Ascending aorta (tissue), 2 donors: Measurements from ENCODE around the gene NPDC1. TPM values are rescaled to one million over a fixed set of nuclear protein-coding genes. Genes with fewer than 3 reads are reported as not detected.

Experiments used
- DNase-seq, 2 donors: peaks; one replicate each; pipeline ENCODE4 v3.0.0-alpha.2; 2019; ENCODE audit warnings: low spot score in 2 of 2
- H3K27ac ChIP-seq, 2 donors: fragments of 200-600 bp; sonication (generic); one replicate each; pipeline ENCODE4 v1.5.1; 2016 to 2017; ENCODE audit warnings: mild to moderate bottlenecking in 1 of 2
- H3K27me3 ChIP-seq: fragments of 200-600 bp; sonication (generic); one replicate; pipeline ENCODE4 v1.5.1; 2017
- H3K36me3 ChIP-seq, 2 donors: fragments of 200-600 bp; sonication (generic); one replicate each; pipeline ENCODE4 v1.5.1; 2016
- H3K4me1 ChIP-seq, 2 donors: fragments of 200-600 bp; sonication (generic); one replicate each; pipeline ENCODE4 v1.5.1; 2016 to 2017; ENCODE audit warnings: mild to moderate bottlenecking in 1 of 2
- H3K4me3 ChIP-seq, 2 donors: fragments of 200-600 bp; sonication (generic); one replicate each; pipeline ENCODE4 v1.5.1; 2016 to 2017; ENCODE audit warnings: mild to moderate bottlenecking in 1 of 2
- H3K9me3 ChIP-seq, 2 donors: fragments of 200-600 bp; sonication (generic); one replicate each; pipeline ENCODE4 v1.5.1; 2016
- intact Hi-C: fragments of 100-400 bp; cut with DNase I; formaldehyde crosslinking; loops from one replicate; pipeline ENCODE4 v1.15.1; 2023
- total RNA-seq: library from RNA; depleted of rRNA; stranded (reverse); fragments of >200 nt; gene quantifications from one replicate; pipeline ENCODE4 v1.1.0, GENCODE V29; 2016
- TF ChIP-seq, protein P1 (sequence below), 3 experiments: fragments of 200-600 bp in 2 of 3; fragments of 450-650 bp in 1 of 3; sonication (generic) in 2 of 3; IDR thresholded peaks; one replicate each; pipeline ENCODE4 v1.5.1; 2016 to 2019; ENCODE audit warnings: antibody characterized with exemption in 3 of 3, mild to moderate bottlenecking in 1 of 3, moderate library complexity in 1 of 3

NPDC1 gene, protein sequence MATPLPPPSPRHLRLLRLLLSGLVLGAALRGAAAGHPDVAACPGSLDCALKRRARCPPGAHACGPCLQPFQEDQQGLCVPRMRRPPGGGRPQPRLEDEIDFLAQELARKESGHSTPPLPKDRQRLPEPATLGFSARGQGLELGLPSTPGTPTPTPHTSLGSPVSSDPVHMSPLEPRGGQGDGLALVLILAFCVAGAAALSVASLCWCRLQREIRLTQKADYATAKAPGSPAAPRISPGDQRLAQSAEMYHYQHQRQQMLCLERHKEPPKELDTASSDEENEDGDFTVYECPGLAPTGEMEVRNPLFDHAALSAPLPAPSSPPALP
- total RNA-seq: 579 TPM

DNA sequence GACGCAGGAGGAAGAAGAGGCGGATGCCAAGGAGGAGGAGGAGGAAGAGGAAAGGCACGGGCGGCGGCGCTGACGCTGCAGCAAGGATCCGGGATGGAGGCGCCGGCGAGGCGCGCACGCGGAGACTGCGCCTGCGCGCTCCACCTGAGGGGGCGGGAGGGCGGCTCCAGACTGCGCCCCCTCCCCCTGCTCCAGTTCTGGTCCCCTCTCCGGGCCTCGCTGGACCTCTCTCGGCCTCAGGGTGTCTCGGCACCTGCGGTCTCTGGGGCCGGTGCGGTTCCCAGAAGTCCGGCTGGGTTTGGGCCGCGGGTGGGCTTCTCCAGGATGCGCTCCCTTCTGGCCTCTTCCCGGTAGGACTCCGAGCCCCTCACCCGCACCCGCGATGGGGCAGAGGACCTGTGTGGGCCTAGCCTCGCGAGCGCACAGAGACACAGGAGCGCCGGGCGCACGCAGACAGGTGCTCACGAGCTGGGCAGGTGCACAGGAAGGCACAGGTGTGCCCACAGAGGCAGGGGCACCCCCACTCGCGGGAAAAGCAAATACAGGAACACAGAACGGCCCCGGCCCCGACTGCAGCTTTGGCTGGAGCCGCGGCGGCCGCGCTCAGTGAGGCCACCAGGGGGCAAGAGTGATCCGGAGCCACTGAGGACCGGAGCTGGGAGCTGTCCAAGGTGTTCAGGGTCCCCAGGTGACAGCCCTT is at the start of gene NPDC1:
Gene NPDC1 (minus strand): TSS at position 90 of the 700 bp plus-strand sequence. CDS start 188 bp downstream, outside the sequence.
- peak within 1 kb of the TSS; percentile 29 to 49 for H3K27ac ChIP-seq
- peaks cover 18% of the 10 kb centered on the region for H3K27me3 ChIP-seq
- H3K36me3 ChIP-seq: peaks cover 0 to 3% of the 10 kb centered on the region in 2 donors
- H3K4me3 ChIP-seq: peak within 1 kb of the TSS; percentile 72 to 81
- peak in 1 of 2 donors; percentile 87 for DNase-seq
- intact Hi-C loops: loop anchor here (2.0 kb wide), 1 partner anchor 19 kb away; no protein-coding TSS in a partner anchor
- H3K4me1 ChIP-seq: peaks cover 5 to 20% of the 10 kb centered on the region in 2 donors
- no peaks in the 10 kb centered on the region for H3K9me3 ChIP-seq
- TF ChIP-seq, protein P1, sequence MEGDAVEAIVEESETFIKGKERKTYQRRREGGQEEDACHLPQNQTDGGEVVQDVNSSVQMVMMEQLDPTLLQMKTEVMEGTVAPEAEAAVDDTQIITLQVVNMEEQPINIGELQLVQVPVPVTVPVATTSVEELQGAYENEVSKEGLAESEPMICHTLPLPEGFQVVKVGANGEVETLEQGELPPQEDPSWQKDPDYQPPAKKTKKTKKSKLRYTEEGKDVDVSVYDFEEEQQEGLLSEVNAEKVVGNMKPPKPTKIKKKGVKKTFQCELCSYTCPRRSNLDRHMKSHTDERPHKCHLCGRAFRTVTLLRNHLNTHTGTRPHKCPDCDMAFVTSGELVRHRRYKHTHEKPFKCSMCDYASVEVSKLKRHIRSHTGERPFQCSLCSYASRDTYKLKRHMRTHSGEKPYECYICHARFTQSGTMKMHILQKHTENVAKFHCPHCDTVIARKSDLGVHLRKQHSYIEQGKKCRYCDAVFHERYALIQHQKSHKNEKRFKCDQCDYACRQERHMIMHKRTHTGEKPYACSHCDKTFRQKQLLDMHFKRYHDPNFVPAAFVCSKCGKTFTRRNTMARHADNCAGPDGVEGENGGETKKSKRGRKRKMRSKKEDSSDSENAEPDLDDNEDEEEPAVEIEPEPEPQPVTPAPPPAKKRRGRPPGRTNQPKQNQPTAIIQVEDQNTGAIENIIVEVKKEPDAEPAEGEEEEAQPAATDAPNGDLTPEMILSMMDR (IDR thresholded peaks at IDR 0.05): peak; percentile 75 to 83 (median 78)

DNA sequence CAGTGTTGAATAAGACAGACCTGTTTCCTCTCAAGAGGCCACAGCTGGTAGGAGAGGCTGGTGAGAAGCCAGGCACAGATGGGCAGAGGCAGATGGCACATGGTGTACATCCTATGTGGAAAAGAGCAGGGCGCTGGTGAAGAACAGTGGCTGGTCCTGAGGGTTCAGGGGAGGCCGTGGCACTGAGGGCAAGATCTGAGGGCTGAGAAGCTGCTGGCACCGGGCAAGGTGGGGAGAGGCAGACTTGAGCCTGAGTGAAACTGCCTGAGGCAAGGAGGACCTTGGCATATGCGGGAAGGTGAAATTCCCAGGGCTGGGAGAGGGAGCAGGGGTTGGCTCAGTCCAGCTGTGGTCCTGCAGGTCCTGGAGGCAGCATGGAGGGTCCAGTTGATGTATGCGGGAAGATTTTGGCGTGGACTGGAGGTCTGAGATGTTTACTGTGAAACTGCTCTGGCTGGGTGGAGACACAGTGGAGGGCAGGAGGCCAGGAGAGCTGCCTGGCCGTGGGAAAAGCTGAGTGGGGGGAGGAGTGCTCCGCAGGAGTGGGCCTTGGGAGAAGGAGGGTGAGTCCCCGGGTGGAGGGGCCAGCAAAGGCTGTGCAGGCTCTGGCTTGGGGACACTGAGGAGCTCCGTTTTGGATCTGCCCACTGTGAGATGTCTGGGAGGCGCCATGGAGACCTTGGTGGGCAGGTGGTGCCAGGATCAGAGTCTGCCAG is 43.4 kb upstream of the NPDC1 start:
- H3K36me3 ChIP-seq: peaks cover 0 to 19% of the 10 kb centered on the region in 2 donors
- peaks cover 12 to 17% of the 10 kb centered on the region in 2 donors for H3K4me1 ChIP-seq
- TF ChIP-seq, protein P1 (IDR thresholded peaks at IDR 0.05): no peak
- no peak overlapping the region for H3K27ac ChIP-seq
- no peaks in the 10 kb centered on the region for H3K27me3 ChIP-seq
- no peaks in the 10 kb centered on the region for H3K9me3 ChIP-seq
- intact Hi-C loops: loop anchor here (5.0 kb wide), 2 partner anchors 97 to 368 kb away; partner anchors contain the start of genes NSMF and PAXX
- DNase-seq: no peak
- H3K4me3 ChIP-seq: no peak overlapping the region

DNA sequence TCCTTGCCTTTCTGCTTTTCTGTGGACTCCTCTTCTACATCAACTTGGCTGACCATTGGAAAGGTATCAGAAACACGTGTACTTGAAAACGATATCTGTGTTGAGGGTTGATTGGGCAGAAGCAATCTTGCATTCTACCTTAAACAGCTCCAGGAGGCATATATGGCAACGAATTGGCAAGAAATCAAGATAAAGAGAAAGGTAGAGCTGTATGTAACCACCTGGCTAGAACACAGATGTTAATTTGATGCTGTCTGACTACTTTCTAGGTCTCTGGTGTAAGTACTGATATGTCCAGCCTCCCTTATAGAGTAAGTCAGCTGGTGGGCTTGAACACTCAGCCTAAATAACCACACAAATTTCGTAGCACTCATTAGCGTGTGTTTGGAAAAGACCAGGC is 42.1 kb upstream of the NPDC1 start:
- Histone ChIP-seq H3K4me3 (no peak overlapping the region), H3K4me1 (peaks cover 12 to 17% of the 10 kb centered on the region in 2 donors), H3K27ac (no peak overlapping the region), H3K27me3 (no peaks in the 10 kb centered on the region), H3K36me3 (peaks cover 0 to 12% of the 10 kb centered on the region in 2 donors), H3K9me3 (no peaks in the 10 kb centered on the region)
- intact Hi-C loops: loop anchor here (5.0 kb wide), 2 partner anchors 96 to 369 kb away; partner anchors contain the start of genes NSMF and PAXX
- DNase-seq: no peak
- TF ChIP-seq, protein P1 (IDR thresholded peaks at IDR 0.05): no peak

DNA sequence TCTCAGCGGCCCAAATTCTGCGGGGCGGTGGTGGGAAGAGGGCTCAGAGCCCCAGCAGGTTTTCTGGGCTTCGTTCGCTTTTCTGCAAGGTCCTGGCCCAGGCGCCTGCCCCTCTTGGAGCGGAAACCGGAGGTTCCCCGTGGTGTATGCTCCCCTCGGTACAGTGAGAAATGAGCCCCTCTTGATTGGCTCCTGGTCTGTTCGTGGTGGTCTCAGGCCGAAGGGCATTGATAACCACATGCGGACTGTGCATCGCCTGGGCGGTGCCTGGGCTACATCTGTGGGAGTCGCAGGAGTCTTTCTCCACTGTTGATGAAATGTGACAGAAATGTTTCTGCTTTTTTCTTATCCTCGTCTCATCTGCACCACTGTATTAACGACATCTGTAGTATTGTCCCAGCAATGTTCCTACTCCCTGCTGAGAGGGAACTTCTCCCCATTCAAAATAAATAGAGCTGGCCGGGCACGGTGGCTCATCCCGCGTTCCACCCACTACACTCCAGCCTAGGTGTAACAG is 41.5 kb upstream of the NPDC1 start:
- Histone ChIP-seq H3K4me1 (peaks cover 12 to 17% of the 10 kb centered on the region in 2 donors), H3K4me3 (peak overlapping the region; percentile 74 to 99)

More for the DNA sequence above, 41.5 kb upstream of the NPDC1 start:
- DNase-seq: no peak
- Histone ChIP-seq H3K27me3 (no peaks in the 10 kb centered on the region), H3K9me3 (no peaks in the 10 kb centered on the region), H3K36me3 (peaks cover 0 to 5% of the 10 kb centered on the region in 2 donors), H3K27ac (peak overlapping the region; percentile 91 to 96)
- intact Hi-C loops: loop anchor here (2.0 to 5.0 kb wide), 3 partner anchors 95 to 370 kb away; partner anchors contain the start of genes NSMF, PAXX and TMEM141
- TF ChIP-seq, protein P1 (IDR thresholded peaks at IDR 0.05): no peak
